IMR-90 (cell line): Measurements from ENCODE around the gene FGA. TPM values are rescaled to one million over a fixed set of nuclear protein-coding genes. Genes with fewer than 3 reads are reported as not detected.

Source experiments
- ATAC-seq: fragments of 200-7000 bp; cut with Tn5 transposase; 2 replicates; pipeline ENCODE4 v1.9.1; 2020; ENCODE audit warnings: low read depth, mild to moderate bottlenecking, moderate library complexity
- BruUV-seq: library from RNA; stranded (reverse); fragments of 400-500 nt; replicated peaks from 2 replicates; lab custom pipeline; 2021; lab: Mats Ljungman, UMichigan
- CTCF ChIA-PET: fragments of 300-600 bp; formaldehyde crosslinking; extraction: SDS; loops from one replicate; lab custom pipeline; 2021; ENCODE audit warnings: antibody characterized with exemption; lab: Yijun Ruan, JAX
- POLR2A ChIA-PET: fragments of 300-600 bp; sonication (Branson Sonifier 250); formaldehyde crosslinking; loops from one replicate; lab custom pipeline; 2022; ENCODE audit warnings: antibody characterized with exemption; ENCODE audit not compliant: unreplicated experiment; lab: Charles Lee
- DNase-seq: peaks from one replicate; pipeline ENCODE4 v3.0.0; 2013
- H2AFZ ChIP-seq: replicated peaks from 2 replicates; pipeline ENCODE3; 2013; ENCODE audit warnings: low read length, mild to moderate bottlenecking; ENCODE audit not compliant: poor library complexity
- H2AK5ac ChIP-seq: 2 replicates; pipeline ENCODE4 v1.6.1; 2013; ENCODE audit warnings: low read depth, low read length, inconsistent platforms
- H2AK9ac ChIP-seq: replicated peaks from 2 replicates; pipeline ENCODE3; 2013; ENCODE audit warnings: mild to moderate bottlenecking, low read depth, low read length, moderate library complexity; ENCODE audit not compliant: poor library complexity
- H2BK120ac ChIP-seq: 2 replicates; pipeline ENCODE4 v1.6.1; 2013; ENCODE audit warnings: low read depth, low read length, inconsistent platforms
- H2BK15ac ChIP-seq: 3 replicates; pipeline ENCODE4 v1.6.1; 2013; ENCODE audit warnings: low read depth, low read length, inconsistent platforms
- H2BK20ac ChIP-seq: 2 replicates; pipeline ENCODE4 v1.6.1; 2013; ENCODE audit warnings: low read depth, mild to moderate bottlenecking, inconsistent platforms, low read length, moderate library complexity
- H2BK5ac ChIP-seq: 2 replicates; pipeline ENCODE4 v1.6.1; 2013; ENCODE audit warnings: mild to moderate bottlenecking, low read depth, low read length, inconsistent platforms; ENCODE audit not compliant: poor library complexity, severe bottlenecking
- H3K14ac ChIP-seq: replicated peaks from 2 replicates; pipeline ENCODE4 v1.6.1; 2013; ENCODE audit warnings: low read depth, low read length, inconsistent platforms
- H3K18ac ChIP-seq: 2 replicates; pipeline ENCODE4 v1.6.1; 2013; ENCODE audit warnings: low read depth, low read length, control low read depth
- H3K23ac ChIP-seq: 2 replicates; pipeline ENCODE4 v1.6.1; 2013; ENCODE audit warnings: low read depth, low read length, inconsistent platforms
- H3K27ac ChIP-seq: 2 replicates; pipeline ENCODE4 v1.5.1; 2013; ENCODE audit warnings: mild to moderate bottlenecking, control low read depth, low read length; ENCODE audit not compliant: insufficient read depth
- H3K27me3 ChIP-seq: 2 replicates; pipeline ENCODE4 v1.6.1; 2013; ENCODE audit warnings: low read length; ENCODE audit not compliant: control insufficient read depth, insufficient read depth
- H3K36me3 ChIP-seq: 2 replicates; pipeline ENCODE4 v1.6.1; 2013; ENCODE audit warnings: low read length, mixed read lengths; ENCODE audit not compliant: control insufficient read depth, insufficient read depth
- H3K4ac ChIP-seq: 2 replicates; pipeline ENCODE4 v1.6.1; 2013; ENCODE audit warnings: low read depth, low read length, inconsistent platforms
- H3K4me1 ChIP-seq: 2 replicates; pipeline ENCODE4 v1.6.1; 2013; ENCODE audit warnings: low read length, mixed read lengths; ENCODE audit not compliant: control insufficient read depth, insufficient read depth
- H3K4me2 ChIP-seq: 2 replicates; pipeline ENCODE4 v1.6.1; 2013; ENCODE audit warnings: low read depth, mild to moderate bottlenecking, control low read depth, low read length, moderate library complexity
- H3K4me3 ChIP-seq: 2 replicates; pipeline ENCODE4 v1.5.1; 2013; ENCODE audit warnings: low read depth, mild to moderate bottlenecking, control low read depth, low read length, moderate library complexity; ENCODE audit not compliant: insufficient read depth
- H3K56ac ChIP-seq: 2 replicates; pipeline ENCODE4 v1.6.1; 2013; ENCODE audit warnings: low read length, inconsistent platforms; ENCODE audit not compliant: insufficient read depth; ENCODE audit errors: extremely low read depth
- H3K79me1 ChIP-seq, 2 experiments: 2 replicates each; pipeline ENCODE4 v1.6.1; 2013; ENCODE audit warnings: low read length in 2 of 2, inconsistent platforms in 1 of 2, low read depth in 1 of 2
- H3K9ac ChIP-seq: 2 replicates; pipeline ENCODE4 v1.6.1; 2013; ENCODE audit warnings: low read depth, low read length, control low read depth
- H3K9me1 ChIP-seq: 2 replicates; pipeline ENCODE4 v1.6.1; 2013; ENCODE audit warnings: low read length, inconsistent platforms; ENCODE audit not compliant: insufficient read depth
- H3K9me3 ChIP-seq: 2 replicates; pipeline ENCODE4 v1.6.1; 2013; ENCODE audit warnings: low read length; ENCODE audit not compliant: control insufficient read depth, insufficient read depth
- H4K20me1 ChIP-seq: 2 replicates; pipeline ENCODE4 v1.6.1; 2013; ENCODE audit warnings: low read length, inconsistent platforms; ENCODE audit not compliant: insufficient read depth
- H4K5ac ChIP-seq: 2 replicates; pipeline ENCODE4 v1.6.1; 2013; ENCODE audit warnings: mild to moderate bottlenecking, low read depth, low read length, control low read depth
- H4K8ac ChIP-seq, 2 experiments: 2 replicates each; pipeline ENCODE4 v1.6.1; 2013; ENCODE audit warnings: low read depth in 2 of 2, low read length in 2 of 2, control low read depth in 1 of 2, inconsistent platforms in 1 of 2
- H4K91ac ChIP-seq: 2 replicates; pipeline ENCODE4 v1.6.1; 2013; ENCODE audit warnings: low read depth, low read length, inconsistent platforms; ENCODE audit not compliant: insufficient read depth
- BHLHE40 ChIP-seq: fragments of 150-350 bp; IDR thresholded peaks from 2 replicates; pipeline ENCODE4 v1.6.1; 2016; ENCODE audit warnings: mild to moderate bottlenecking, low read depth, low read length
- MAZ ChIP-seq: IDR thresholded peaks from 2 replicates; pipeline ENCODE4 v1.6.1; 2012; ENCODE audit warnings: low read depth, mild to moderate bottlenecking, low read length, improper control_type of control experiment, moderate library complexity, borderline replicate concordance
- POLR2A ChIP-seq: IDR thresholded peaks from 2 replicates; pipeline ENCODE4 v1.6.1; 2012; ENCODE audit warnings: mild to moderate bottlenecking, low read depth, low read length
- RFX5 ChIP-seq: IDR thresholded peaks from 2 replicates; pipeline ENCODE4 v1.8.0; 2012; ENCODE audit warnings: low read depth, mild to moderate bottlenecking, low read length, moderate library complexity
- SMC3 ChIP-seq: fragments of 150-350 bp; IDR thresholded peaks from 2 replicates; pipeline ENCODE4 v1.6.1; 2016; ENCODE audit warnings: low read depth, mild to moderate bottlenecking, antibody characterized with exemption, low read length, moderate library complexity
- WGBS, 2 experiments: methylation state at CpG; one replicate each; pipeline versions ENCODE4 v1.1.5 to v1.1.7; 2013; ENCODE audit warnings: missing lambda C conversion rate in 2 of 2; ENCODE audit not compliant: insufficient read length in 1 of 2; ENCODE audit errors: extremely low coverage in 2 of 2; 5-methylcytosine and 5-hydroxymethylcytosine counted together
- dilution Hi-C: fragments of 300-500 bp; cut with HindIII; formaldehyde crosslinking; loops from one replicate; pipeline ENCODE4 v1.14.3; 2018; ENCODE audit warnings: low sequenced_read_pairs; ENCODE audit not compliant: unreplicated experiment
- in situ Hi-C: fragments of 300-500 bp; cut with MboI; formaldehyde crosslinking; loops from 3 replicates; pipeline ENCODE4 v1.14.3; 2019; ENCODE audit warnings: low sequenced_read_pairs, inconsistent platforms, mixed read lengths
- intact Hi-C: fragments of 100-400 bp; cut with micrococcal nuclease; formaldehyde crosslinking; loops from 2 replicates; pipeline ENCODE4 v1.10.0; 2022
- polyA plus RNA-seq, 3 experiments: library from polyadenylated mRNA; depleted of rRNA; stranded (reverse); fragments of >200 nt; gene quantifications; 2 replicates each; pipeline ENCODE4 v1.2.3, GENCODE V29; 2012; ENCODE audit warnings: low replicate concordance in 1 of 3
- total RNA-seq: library from RNA; depleted of rRNA; stranded (reverse); fragments of >200 nt; gene quantifications from 2 replicates; pipeline ENCODE4 v1.2.3, GENCODE V29; 2012
- TF ChIP-seq, protein P1 (sequence below): fragments of 150-350 bp; IDR thresholded peaks from 2 replicates; pipeline ENCODE4 v1.6.1; 2017; ENCODE audit warnings: mild to moderate bottlenecking, antibody characterized with exemption, low read length, low read depth
- TF ChIP-seq, protein P2 (sequence below): fragments of 150-350 bp; IDR thresholded peaks from 2 replicates; pipeline ENCODE4 v1.6.1; 2016; ENCODE audit warnings: low read depth, mild to moderate bottlenecking, low read length, moderate library complexity, borderline replicate concordance

FGA gene
- total and polyA plus RNA-seq, 2 of the 4 experiments (the other 2 are of a cell fraction), result not detected

DNA sequence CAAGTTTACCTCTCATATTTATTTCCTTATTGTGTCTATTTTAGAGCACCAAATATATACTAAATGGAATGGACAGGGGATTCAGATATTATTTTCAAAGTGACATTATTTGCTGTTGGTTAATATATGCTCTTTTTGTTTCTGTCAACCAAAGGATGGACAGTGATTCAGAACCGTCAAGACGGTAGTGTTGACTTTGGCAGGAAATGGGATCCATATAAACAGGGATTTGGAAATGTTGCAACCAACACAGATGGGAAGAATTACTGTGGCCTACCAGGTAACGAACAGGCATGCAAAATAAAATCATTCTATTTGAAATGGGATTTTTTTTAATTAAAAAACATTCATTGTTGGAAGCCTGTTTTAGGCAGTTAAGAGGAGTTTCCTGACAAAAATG, 21.5 kb downstream of the FGA start:
- Histone ChIP-seq H3K27me3 (no peaks in the 10 kb centered on the region; the same call in 1 of the 2 replicates), H4K8ac (no peak overlapping the region), H3K4ac (no peak overlapping the region), H3K23ac (no peak overlapping the region), H2BK15ac (no peak overlapping the region), H3K79me1 (no peaks in the 10 kb centered on the region), H2AK5ac (no peak overlapping the region), H2AK9ac (no peak overlapping the region), H4K91ac (no peak overlapping the region), H4K5ac (no peak overlapping the region), H2BK20ac (no peak overlapping the region), H3K27ac (no peak overlapping the region), H2AFZ (no peak overlapping the region), H3K36me3 (no peaks in the 10 kb centered on the region), H3K9me1 (no peaks in the 10 kb centered on the region), H3K56ac (no peak overlapping the region), H3K14ac (no peak overlapping the region), H2BK5ac (no peak overlapping the region), H3K18ac (no peak overlapping the region), H3K4me2 (no peak overlapping the region), H4K20me1 (no peaks in the 10 kb centered on the region), H3K9ac (no peak overlapping the region), H3K4me1 (no peaks in the 10 kb centered on the region; the same call in 1 of the 2 replicates), H2BK120ac (no peak overlapping the region), H3K4me3 (no peak overlapping the region), H3K9me3 (no peaks in the 10 kb centered on the region)
- in situ Hi-C loops (loop anchor here (25.0 kb wide), 1 partner anchor 793 kb away; no protein-coding TSS in a partner anchor), intact Hi-C loops (no loop called here), dilution Hi-C loops (no loop called here)
- WGBS, 2 experiments, result no CpG with 5 or more reads among the region's 3 CpGs
- ATAC-seq, result no peak
- TF ChIP-seq MAZ (no peak), SMC3 (no peak), RFX5 (no peak), BHLHE40 (no peak), POLR2A (no peak)
- TF ChIP-seq, protein P1, sequence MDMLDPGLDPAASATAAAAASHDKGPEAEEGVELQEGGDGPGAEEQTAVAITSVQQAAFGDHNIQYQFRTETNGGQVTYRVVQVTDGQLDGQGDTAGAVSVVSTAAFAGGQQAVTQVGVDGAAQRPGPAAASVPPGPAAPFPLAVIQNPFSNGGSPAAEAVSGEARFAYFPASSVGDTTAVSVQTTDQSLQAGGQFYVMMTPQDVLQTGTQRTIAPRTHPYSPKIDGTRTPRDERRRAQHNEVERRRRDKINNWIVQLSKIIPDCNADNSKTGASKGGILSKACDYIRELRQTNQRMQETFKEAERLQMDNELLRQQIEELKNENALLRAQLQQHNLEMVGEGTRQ, result no peak
- TF ChIP-seq, protein P2, sequence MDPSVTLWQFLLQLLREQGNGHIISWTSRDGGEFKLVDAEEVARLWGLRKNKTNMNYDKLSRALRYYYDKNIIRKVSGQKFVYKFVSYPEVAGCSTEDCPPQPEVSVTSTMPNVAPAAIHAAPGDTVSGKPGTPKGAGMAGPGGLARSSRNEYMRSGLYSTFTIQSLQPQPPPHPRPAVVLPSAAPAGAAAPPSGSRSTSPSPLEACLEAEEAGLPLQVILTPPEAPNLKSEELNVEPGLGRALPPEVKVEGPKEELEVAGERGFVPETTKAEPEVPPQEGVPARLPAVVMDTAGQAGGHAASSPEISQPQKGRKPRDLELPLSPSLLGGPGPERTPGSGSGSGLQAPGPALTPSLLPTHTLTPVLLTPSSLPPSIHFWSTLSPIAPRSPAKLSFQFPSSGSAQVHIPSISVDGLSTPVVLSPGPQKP, result no peak
- DNase-seq, result no peak
- ChIA-PET POLR2A (interaction anchor here (0.6 kb wide), 1 partner anchor 18 kb away, joined by 5 read pairs; no protein-coding TSS in a partner anchor), CTCF (interaction anchor here (0.9 to 1.3 kb wide), 3 partner anchors 10 to 50 kb away, joined by 3 to 5 read pairs (median 4); no protein-coding TSS in a partner anchor)
- no TSS peak for BruUV-seq
